Skin epidermis (tissue), 12 donors: ENCODE data around the gene APOLD1.
A peak's percentile ranks its signal among the peaks of the same experiment; 100 is the strongest.
"Not testable (repeated sequence)": the region's sequence is repeated elsewhere in the genome, so short reads cannot be mapped to it uniquely, and the experiment has no call there.

ENCODE experiments used
- H3K27ac ChIP-seq, 21 experiments: fragments of 200-600 bp; sonication (generic) in 11 of 21; one replicate each; pipeline ENCODE4 v1.5.0; 2020; ENCODE audit warnings: mild to moderate bottlenecking in 3 of 21, inconsistent platforms in 2 of 21, moderate library complexity in 2 of 21
- H3K4me3 ChIP-seq, 7 experiments: fragments of 200-600 bp; sonication (generic) in 2 of 7; one replicate each; pipeline ENCODE4 v1.5.0; 2020; ENCODE audit warnings: inconsistent platforms in 2 of 7, mild to moderate bottlenecking in 2 of 7, moderate library complexity in 1 of 7

The APOLD1 gene, protein sequence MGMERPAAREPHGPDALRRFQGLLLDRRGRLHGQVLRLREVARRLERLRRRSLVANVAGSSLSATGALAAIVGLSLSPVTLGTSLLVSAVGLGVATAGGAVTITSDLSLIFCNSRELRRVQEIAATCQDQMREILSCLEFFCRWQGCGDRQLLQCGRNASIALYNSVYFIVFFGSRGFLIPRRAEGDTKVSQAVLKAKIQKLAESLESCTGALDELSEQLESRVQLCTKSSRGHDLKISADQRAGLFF

DNA sequence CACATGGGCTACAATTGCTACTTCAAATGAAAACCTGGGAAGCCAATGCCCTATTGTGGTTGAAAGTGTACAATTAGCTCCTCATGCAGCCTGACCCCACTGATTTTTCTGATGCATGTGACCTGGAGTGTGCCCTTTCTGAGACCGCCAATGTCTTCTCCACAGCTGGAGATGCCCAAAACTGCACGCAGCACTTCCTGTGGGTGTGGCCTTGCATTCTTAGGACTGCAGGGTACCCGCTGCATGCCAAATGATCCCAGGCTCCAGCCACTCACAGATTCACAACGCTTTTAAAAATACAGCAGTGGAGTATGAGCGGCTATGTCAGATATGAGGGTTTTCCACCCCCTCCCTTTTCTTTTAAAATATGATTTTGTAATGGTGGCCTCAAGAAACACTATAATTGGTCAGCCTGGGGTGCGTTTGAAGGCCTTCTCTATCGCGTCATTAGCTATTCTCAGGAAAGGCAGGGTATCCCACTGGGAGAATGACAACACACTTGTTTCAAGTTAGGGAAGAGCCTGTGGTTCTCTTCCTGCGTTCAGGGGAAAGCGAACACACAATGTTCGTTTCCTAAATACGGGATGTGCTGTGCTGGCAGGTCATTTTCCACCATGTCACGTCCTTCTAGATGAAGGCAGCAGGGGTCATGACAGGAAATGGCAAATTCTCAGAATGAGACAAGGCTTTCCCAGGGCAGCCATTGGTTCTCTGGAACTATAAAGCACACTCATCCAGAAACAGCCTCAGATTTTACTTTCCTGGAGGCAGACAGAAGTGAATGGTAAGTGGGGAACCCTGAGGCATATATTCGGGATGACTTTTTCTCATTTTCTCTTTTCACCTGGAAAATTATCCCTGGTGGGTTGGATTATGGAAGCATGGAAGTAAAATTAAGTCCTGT is at the start of gene APOLD1:
Gene APOLD1 (plus strand): TSS at position 749 of the 904 bp plus-strand sequence. CDS start 33 bp downstream, at position 782.
- Histone ChIP-seq H3K27ac (peak within 1 kb of the TSS in 20 of 21 experiments; percentile 75 to 95 (median 86)), H3K4me3 (peak within 1 kb of the TSS; percentile 42 to 68 (median 54))

DNA sequence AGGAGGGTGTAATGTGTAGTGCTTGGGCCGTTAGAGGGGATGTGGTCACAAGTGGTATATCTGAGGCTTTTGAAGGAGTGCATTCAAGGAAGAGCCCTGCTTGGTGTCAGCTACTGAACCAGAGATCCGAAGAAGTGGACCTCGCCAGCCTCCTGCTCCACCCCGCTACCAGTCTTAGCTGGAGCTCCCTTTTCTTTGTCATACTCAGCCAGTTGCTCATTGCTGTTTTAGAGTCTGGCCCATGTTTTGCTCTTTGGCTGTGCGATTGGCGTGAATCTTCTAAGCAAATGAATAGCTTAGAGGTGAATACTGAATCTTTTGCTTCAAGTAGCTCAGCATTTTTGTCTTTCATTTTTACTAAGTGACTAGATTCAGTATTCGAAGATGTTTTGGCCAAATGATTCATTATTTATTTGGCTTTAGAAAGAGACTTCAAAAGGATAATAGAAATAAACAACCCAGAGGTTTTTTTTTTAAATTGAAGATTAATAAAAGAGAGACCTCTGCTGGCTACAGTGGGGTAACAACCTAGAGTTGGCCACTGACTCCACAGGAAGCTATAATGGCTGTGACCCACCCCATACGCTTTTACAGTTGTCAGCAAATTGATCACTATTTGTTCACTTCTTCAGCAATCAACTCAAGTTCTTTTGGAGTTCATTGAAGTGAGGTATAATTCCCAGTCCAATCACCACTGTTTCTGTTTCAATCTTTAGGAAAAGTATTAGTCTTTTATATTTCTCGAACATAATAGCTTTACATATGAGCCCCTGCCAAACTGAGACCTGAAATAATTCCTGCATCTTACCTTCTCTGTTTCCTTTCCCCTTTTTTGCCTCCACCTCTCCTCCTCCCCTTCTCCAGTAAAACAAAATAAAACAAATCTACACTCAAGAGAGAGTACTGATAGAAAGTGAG is 48.4 kb upstream of the APOLD1 start:
- Histone ChIP-seq H3K27ac (peak overlapping the region in 19 of 21 experiments; percentile 7 to 89 (median 71)), H3K4me3 (peak overlapping the region in 1 of 7 experiments; percentile 12)

DNA sequence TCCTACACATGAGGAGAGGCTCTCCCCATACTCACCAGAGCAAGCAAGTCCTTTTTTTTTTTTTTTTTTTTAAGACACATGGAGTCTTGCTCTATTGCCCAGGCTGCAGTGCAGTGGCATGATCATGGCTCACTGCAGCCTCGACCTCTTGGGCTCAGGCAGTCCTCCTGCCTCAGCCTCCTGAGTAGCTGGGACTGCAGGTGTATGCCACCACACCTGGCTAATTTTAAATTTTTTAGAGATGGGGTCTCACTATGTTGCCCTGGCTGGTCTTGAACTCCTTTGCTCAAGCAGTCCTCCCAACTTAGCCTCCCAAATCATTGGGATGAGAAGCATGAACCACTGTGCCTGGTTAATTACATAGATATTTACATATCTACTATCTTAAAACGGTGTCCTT is 47.3 kb upstream of the APOLD1 start:
- H3K4me3 ChIP-seq: not testable (repeated sequence)
- peak overlapping the region in 1 of 21 experiments; percentile 84 for H3K27ac ChIP-seq

DNA sequence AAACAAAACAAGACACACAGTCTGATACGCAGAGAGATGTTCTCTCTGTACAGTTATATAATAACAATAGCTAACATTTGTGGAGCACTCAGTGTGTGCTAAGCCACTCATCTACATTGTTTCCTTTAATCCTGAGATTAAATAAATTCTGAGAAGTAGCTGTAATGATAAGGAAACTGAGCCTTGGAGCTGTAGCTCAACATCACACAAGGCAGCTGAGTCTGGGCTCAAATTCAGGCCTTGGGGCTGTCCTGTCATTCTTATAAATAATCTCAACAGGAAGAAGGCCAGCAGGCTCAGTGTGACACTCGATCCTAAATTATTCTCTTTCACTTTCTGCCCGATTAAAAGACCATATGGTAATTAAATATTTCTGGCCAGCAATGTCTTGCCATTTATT is 43.8 kb upstream of the APOLD1 start:
- Histone ChIP-seq H3K4me3 (no peak overlapping the region), H3K27ac (peak overlapping the region in 9 of 21 experiments; percentile 9 to 68 (median 50))

DNA sequence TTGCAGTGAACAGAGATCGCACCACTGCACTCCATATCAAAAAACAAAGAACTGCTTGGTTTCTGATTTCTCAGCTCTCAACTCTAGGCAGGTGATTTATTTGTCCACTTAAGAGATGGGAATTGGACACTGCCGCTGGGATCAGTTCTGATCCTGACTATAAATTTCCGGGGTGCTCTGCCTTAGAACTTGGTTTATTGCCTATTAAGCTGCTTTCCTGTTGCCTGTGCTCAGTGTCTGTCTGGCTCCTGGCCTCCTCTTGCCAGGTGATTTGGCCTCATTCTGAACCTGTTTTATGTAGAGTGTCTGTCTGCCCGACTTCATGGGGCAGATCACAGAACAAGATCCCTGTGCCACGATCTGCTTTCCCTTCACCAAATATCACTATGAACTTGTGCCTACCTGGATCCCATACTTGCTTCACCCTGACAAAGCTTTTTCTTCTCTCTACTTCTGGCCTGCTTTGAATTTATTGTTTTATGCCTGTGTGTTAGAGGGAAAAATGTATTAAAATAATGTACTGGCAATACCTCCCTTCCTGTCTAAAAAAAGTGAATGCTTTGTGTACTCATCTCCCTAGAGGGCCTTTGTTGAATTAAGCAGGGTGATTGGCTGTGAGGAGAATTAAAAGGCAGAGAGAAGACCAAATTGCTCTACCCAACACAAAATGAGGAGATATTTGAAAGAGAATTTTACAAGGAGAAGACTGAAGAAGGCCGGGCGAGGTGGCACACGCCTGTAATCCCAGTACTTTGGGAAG is 40.7 kb upstream of the APOLD1 start:
- Histone ChIP-seq H3K27ac (no peak overlapping the region), H3K4me3 (no peak overlapping the region)

DNA sequence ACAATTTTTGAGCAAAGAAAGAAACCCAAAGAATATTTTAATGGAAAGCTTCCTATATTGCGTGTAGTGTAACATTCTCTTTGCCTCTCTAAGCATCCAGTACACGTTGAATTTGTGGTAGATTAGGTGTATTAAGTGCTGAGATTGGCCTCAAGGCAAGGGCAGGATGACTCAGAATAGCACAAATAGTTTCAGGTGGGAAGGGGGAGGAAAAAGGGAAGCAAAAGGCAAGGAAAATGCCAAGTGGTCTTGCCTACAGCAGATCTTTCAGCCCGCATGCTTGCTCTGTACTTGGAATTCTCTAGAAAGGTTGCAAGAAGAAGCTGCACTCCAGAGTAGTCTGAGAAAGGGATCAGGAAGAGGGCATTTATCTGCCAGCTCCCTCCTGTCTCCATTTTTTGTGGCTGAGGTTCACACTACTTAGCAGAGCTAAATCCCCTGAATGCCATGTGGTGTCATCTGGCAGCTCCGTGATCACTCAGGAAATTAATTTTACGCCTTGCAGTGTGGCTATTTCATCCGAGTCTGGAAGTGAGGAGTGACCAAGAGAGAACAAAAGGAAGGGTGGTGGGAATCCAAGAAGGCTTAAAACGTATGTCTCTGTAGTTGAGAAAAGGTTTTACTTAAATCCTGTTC is 39.8 kb upstream of the APOLD1 start:
- H3K27ac ChIP-seq: peak overlapping the region in 1 of 21 experiments; percentile 10
- H3K4me3 ChIP-seq: no peak overlapping the region

DNA sequence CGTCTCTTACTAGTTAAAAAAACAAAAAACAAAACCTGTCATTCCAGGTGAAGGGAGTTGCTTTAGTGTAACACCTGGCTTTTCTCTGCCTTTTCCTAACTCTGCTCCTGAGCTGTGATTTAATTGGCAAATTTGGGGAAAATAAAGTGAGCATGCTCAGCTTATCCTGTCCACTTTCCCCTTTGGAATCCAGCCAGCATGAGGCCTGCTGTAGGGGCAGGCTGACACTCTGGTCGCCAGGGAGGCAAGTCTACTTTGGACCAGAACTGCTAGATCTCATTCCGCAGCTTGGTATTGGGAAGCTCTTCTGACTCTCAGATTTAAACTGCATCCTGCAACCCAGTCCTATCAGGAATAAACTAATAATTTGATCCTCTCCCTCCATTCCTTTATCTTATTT is 38.2 kb upstream of the APOLD1 start:
- no peak overlapping the region for H3K4me3 ChIP-seq
- H3K27ac ChIP-seq: no peak overlapping the region

DNA sequence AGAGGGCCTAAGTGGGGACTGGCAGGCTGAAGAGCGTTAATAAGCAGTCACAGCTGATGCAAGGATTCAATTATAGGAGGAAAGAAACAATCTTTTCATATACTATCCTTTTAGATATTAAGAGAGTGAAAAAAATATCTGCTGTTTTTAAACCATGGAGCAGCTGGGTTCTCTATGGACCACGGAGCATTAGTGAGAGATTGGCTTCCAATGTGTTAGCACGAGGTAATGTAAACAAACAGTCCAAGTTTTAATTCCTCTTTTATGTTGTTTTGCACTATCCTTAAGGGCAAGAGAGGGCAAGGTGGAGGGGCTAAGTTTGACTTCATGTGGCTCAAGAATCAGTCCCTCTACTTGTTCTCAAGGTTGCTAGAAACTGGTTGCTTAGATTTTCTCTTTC is 37.4 kb upstream of the APOLD1 start:
- no peak overlapping the region for H3K27ac ChIP-seq
- H3K4me3 ChIP-seq: no peak overlapping the region

DNA sequence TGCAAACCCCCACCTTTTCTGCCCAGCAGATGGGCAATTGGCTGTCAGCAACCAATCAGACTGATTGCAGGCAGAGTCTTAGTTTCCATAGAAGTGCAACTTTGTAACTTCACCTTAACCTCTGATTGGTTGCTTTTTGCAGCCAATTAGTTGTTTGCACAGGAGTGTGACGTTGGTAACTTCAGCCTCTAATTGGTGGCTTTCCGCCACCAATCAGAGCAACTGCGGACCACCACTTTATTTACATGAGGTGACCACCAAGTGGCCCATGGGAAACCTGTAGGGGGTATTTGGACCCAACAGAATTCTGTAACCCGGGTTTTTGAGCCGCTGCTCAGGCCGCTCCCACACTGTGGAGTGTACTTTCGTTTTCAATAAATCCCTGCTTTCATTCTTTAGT is 36.0 kb upstream of the APOLD1 start:
- Histone ChIP-seq H3K27ac (peak overlapping the region in 1 of 21 experiments; percentile 65), H3K4me3 (peak overlapping the region in 2 of 7 experiments; percentile 11 to 20)

DNA sequence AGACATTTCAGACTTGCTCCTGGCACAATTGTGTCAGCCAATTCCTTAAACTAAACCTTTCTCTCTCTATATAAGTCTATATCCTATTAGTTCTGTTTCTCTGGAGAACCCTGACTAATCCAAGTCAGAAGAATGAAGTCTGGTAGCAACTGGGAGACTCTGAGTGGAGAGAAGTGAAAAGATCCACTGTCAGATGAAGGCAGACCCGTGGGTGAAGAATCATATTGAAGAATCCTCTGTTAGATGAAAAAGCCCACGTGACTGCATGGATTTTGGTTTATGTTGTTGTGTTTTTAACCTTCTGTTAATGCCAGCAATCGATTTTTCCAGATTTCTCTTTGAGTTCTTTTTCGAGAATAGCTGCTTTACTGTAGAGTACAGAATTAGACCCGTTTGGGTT is 29.5 kb upstream of the APOLD1 start:
- Histone ChIP-seq H3K27ac (no peak overlapping the region), H3K4me3 (no peak overlapping the region)

DNA sequence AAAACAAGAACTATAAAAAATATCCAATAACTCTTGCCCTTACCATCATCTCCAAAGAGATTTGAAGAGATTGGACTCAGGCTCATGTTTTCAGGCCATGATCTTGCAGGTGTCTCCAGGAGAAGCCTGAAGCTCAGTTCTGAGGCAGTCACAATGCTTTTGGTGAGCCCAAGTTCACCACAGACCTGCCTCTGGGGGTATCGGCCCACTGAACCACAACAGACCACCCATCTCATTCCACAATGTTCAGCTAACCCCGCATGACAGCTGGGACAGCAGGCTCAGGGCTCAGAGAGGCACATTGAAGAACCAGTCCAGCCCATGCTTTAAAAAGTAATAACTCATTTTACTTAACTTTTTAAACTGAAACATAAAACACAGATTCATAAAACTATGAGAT is 28.3 kb upstream of the APOLD1 start:
- H3K27ac ChIP-seq: no peak overlapping the region
- H3K4me3 ChIP-seq: no peak overlapping the region

DNA sequence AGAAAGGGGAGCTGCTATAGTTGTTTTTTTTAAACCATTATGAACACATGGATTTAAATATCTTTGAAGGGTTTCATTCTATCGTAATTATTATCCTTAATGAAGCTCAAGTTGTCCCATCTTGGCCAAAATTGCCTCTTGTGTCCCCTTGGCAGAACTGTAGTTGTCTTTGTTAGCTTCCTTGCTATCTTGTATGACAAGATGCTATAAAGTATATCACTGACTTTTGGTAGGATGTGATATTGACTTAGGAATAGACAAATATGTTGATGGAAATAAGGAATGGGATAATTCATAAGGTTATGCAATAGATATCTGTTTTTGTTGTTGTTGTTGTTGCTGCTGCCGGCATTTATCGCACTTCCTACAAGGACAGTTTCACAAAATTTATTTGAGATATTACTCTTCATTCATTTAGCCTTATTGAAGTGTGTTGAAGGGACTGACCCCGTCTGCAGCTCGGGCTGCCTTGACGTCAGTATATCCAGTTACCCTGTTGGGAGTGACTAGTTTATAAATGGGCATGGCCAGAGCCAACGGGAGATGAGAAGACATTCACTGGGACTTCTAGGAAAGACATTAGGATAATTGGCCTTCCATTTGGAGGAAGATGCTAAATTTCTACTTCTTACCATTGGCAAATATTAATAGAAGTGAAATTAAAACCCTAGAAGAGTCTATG is 26.1 kb upstream of the APOLD1 start:
- Histone ChIP-seq H3K4me3 (no peak overlapping the region), H3K27ac (no peak overlapping the region)

DNA sequence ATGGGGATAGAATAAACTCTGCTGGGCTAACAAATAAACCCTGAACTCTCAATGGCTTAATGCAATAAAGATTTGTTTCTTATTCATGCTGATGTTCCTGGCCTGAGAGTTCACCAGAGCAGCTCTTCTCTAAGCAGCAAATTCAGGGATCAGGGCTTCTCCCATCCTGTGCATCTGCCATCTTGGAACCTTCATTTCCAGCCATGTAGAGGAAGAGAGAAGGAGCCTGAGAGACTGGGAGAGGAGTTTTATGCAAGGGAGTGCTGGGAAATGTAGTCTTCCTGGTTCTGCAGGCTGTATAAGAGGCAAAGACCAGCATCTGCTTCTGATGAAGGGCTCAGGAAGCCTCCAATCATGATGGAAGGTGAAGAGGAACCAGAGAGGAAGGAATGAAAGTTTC is 20.6 kb upstream of the APOLD1 start:
- Histone ChIP-seq H3K4me3 (no peak overlapping the region), H3K27ac (no peak overlapping the region)

DNA sequence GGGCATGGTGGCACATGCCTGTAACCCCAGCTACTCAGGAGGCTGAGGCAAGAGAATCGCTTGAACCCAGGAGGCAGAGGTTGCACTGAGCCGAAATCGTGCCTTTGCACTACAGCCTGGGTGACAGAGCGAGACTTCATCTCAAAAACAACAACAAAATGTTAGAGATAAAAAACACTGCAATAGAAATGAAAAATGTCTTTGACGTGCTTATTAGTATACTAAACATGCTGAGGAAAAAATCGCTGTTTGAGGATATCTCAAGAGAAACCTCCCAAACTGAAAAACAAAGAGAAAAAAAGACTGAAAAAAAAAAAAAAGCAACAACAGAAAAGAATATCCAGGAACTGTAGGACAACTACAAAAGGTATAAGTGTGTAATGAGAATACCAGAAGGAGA is 15.2 kb upstream of the APOLD1 start:
- no peak overlapping the region for H3K4me3 ChIP-seq
- no peak overlapping the region for H3K27ac ChIP-seq

DNA sequence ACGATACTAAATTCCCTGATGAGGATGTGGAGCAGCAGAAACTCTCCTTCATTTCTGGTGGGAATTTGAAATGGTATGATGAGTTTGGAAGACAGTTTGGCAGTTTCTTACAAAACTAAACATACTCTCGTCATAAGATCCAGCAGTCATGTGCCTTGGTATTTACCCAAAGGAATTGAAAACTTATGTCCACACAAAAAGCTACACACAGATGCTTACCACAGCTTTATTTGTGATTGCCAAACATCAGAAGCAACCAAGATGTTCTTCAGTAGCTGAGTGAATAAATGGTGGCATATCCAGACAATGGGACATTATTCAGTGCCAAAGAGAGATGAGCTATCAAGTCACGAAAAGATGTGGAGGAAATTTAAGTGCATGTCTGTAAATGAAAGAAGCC is 10.7 kb upstream of the APOLD1 start:
- no peak overlapping the region for H3K27ac ChIP-seq
- H3K4me3 ChIP-seq: no peak overlapping the region

DNA sequence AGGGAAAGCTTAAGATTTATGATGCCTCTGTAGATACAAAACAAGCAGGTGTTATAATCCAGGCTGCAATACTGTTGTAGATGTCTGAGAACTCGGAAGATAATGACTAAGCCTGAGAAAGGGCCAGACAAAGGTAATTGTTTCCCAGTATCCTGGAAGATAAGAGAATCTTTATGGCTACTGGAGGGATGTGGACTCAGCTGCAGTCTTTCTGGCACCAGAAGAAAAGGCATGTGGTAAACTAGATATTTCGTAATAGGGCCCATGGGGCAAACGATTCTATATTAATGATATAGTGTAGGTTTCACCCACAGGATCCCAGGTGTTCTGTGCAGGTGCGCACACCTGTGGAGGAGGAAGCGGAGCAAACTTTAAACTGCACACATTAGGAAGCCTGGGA is 9.2 kb upstream of the APOLD1 start:
- Histone ChIP-seq H3K4me3 (no peak overlapping the region), H3K27ac (no peak overlapping the region)

DNA sequence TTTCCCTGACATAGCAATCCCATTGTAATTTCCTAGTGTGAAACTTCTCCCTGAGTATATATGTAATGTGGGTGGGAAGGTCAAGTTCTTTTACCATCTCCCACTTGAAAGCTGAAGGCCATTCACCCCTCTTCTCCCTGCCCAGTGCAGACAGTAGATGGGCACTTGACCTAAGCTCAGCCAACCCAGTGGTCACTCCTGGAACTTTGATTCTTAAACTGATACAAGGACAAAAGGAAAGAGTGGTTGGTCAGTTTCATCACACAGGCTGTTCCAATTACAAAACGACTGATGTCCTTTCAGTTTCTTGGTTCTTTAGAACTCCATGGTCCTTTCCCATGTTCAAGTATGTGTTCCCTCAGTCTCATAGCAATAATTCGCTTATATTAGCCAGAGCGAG is 8.4 kb upstream of the APOLD1 start:
- no peak overlapping the region for H3K4me3 ChIP-seq
- no peak overlapping the region for H3K27ac ChIP-seq

DNA sequence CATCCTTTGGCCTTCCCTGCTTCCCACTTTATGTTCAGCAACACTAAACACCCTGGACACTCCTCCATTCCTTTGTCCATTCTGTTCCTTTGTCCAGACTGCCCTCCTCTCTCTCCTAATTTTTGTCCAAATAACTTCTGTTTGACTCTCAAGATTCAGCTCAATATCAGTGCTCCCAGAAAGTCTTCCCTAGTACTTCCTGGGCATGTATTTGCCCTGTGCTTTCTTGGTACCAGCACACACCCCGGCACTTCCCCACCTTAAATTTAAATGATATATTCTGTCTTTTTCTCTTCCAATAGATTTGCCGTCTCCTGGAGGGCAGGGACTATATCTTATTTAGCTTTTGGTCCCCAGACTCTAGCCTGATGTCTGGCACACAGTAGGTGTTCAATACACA is 6.5 kb upstream of the APOLD1 start:
- Histone ChIP-seq H3K4me3 (no peak overlapping the region), H3K27ac (no peak overlapping the region)
